OCI-LY1 (cell line): Measurements from ENCODE around the gene CUX1.

Experiments used
- H2AFZ ChIP-seq: fragments of 200-600 bp; sonication (generic), shearing (Covaris generic); 2 replicates; pipeline ENCODE4 v1.6.0; 2014; ENCODE audit warnings: antibody characterized with exemption, mild to moderate bottlenecking, low read length
- H3F3A ChIP-seq: fragments of 200-600 bp; sonication (generic), shearing (Covaris generic); 2 replicates; pipeline ENCODE4 v1.6.0; 2014; ENCODE audit warnings: mild to moderate bottlenecking, antibody characterized with exemption, low read length, moderate library complexity; ENCODE audit not compliant: insufficient read depth
- H3K27ac ChIP-seq: fragments of 200-600 bp; sonication (generic); 2 replicates; pipeline ENCODE4 v1.5.1; 2014; ENCODE audit warnings: low read length, mixed run types, mild to moderate bottlenecking, low read depth; ENCODE audit not compliant: poor library complexity, severe bottlenecking
- H3K27me3 ChIP-seq: fragments of 200-600 bp; sonication (generic); 2 replicates; pipeline ENCODE4 v1.6.0; 2014; ENCODE audit warnings: antibody characterized with exemption, mild to moderate bottlenecking, low read length, moderate library complexity; ENCODE audit not compliant: insufficient read depth
- H3K36me3 ChIP-seq: fragments of 200-600 bp; sonication (generic); 2 replicates; pipeline ENCODE4 v1.6.1; 2014; ENCODE audit warnings: mild to moderate bottlenecking, antibody characterized with exemption, low read length, moderate library complexity, mixed read lengths; ENCODE audit not compliant: insufficient read depth
- H3K4me1 ChIP-seq: fragments of 200-600 bp; sonication (generic); 2 replicates; pipeline ENCODE4 v1.5.1; 2014; ENCODE audit warnings: mild to moderate bottlenecking, low read length, moderate library complexity; ENCODE audit not compliant: insufficient read depth, severe bottlenecking
- H3K4me2 ChIP-seq: fragments of 200-600 bp; sonication (generic), shearing (Covaris generic); 2 replicates; pipeline ENCODE4 v1.6.1; 2014; ENCODE audit warnings: low read length
- H3K4me3 ChIP-seq: fragments of 200-600 bp; sonication (generic); 2 replicates; pipeline ENCODE4 v1.5.1; 2014; ENCODE audit warnings: low read length, low read depth, mild to moderate bottlenecking, mixed read lengths; ENCODE audit not compliant: poor library complexity, severe bottlenecking
- H3K79me2 ChIP-seq: fragments of 200-600 bp; shearing (Covaris generic); 2 replicates; pipeline ENCODE4 v1.6.1; 2016; ENCODE audit warnings: mixed run types, low read length, mixed read lengths; ENCODE audit not compliant: insufficient read depth
- H3K9ac ChIP-seq: fragments of 200-600 bp; sonication (generic), shearing (Covaris generic); 2 replicates; pipeline ENCODE4 v1.6.1; 2014; ENCODE audit warnings: mild to moderate bottlenecking, low read length, mixed read lengths
- H3K9me2 ChIP-seq: fragments of 200-600 bp; sonication (generic), shearing (Covaris generic); 2 replicates; pipeline ENCODE4 v1.6.1; 2014; ENCODE audit warnings: low read depth, mild to moderate bottlenecking, low read length, mixed read lengths
- H3K9me3 ChIP-seq: fragments of 200-600 bp; shearing (Covaris generic); 2 replicates; pipeline ENCODE4 v1.6.1; 2014; ENCODE audit warnings: low read length, mixed read lengths
- H4K20me1 ChIP-seq: fragments of 200-600 bp; sonication (generic), shearing (Covaris generic); 2 replicates; pipeline ENCODE4 v1.6.0; 2016; ENCODE audit warnings: mild to moderate bottlenecking, low read length; ENCODE audit not compliant: insufficient read depth
- CTCF ChIP-seq: fragments of 200-600 bp; sonication (generic), shearing (Covaris generic); IDR thresholded peaks from 2 replicates; pipeline ENCODE4 v1.5.1; 2017; ENCODE audit warnings: mild to moderate bottlenecking, antibody characterized with exemption, low read length, moderate library complexity, mixed read lengths
- EZH2 ChIP-seq: fragments of 200-600 bp; sonication (generic), shearing (Covaris generic); IDR thresholded peaks from 2 replicates; pipeline ENCODE4 v1.8.0; 2017; ENCODE audit warnings: borderline replicate concordance, mixed run types, mild to moderate bottlenecking, antibody characterized with exemption, low read length, moderate library complexity, mixed read lengths

The CUX1 gene

GRCh38 chr7:102115181-102115580 is 297.8 kb downstream of the CUX1 start:
- Histone ChIP-seq H4K20me1 (no peaks in the 10 kb centered on the region), H3K9me2 (no peaks in the 10 kb centered on the region), H3K4me2 (no peak overlapping the region), H3K27ac (no peak overlapping the region), H3F3A (no peaks in the 10 kb centered on the region), H3K36me3 (peaks cover 92% of the 10 kb centered on the region), H3K9ac (no peak overlapping the region), H3K27me3 (no peaks in the 10 kb centered on the region), H3K9me3 (no peaks in the 10 kb centered on the region), H3K79me2 (no peaks in the 10 kb centered on the region), H3K4me1 (no peaks in the 10 kb centered on the region), H2AFZ (no peak overlapping the region), H3K4me3 (no peak overlapping the region)
- TF ChIP-seq EZH2: no peak
- no peak for TF ChIP-seq CTCF

- Histone ChIP-seq H3K79me2 (no peaks in the 10 kb centered on the region), H3K36me3 (peaks cover 91% of the 10 kb centered on the region), H4K20me1 (no peaks in the 10 kb centered on the region), H3K4me2 (no peak overlapping the region), H3K4me1 (no peaks in the 10 kb centered on the region), H2AFZ (no peak overlapping the region), H3K9me3 (no peaks in the 10 kb centered on the region), H3K9me2 (no peaks in the 10 kb centered on the region), H3K4me3 (no peak overlapping the region), H3K27me3 (no peaks in the 10 kb centered on the region), H3F3A (no peaks in the 10 kb centered on the region), H3K27ac (no peak overlapping the region), H3K9ac (no peak overlapping the region)
- TF ChIP-seq CTCF (no peak), EZH2 (no peak)
Measured at GRCh38 chr7:102115931-102116330, 298.5 kb downstream of the CUX1 start.

GRCh38 chr7:102117743-102118142 is 300.3 kb downstream of the CUX1 start:
- Histone ChIP-seq H3K36me3 (peaks cover 93% of the 10 kb centered on the region), H2AFZ (no peak overlapping the region), H3K9ac (no peak overlapping the region), H3K9me3 (no peaks in the 10 kb centered on the region), H4K20me1 (no peaks in the 10 kb centered on the region), H3K79me2 (no peaks in the 10 kb centered on the region), H3K27ac (no peak overlapping the region), H3K27me3 (no peaks in the 10 kb centered on the region), H3K4me3 (no peak overlapping the region), H3K4me2 (no peak overlapping the region), H3F3A (no peaks in the 10 kb centered on the region), H3K9me2 (no peaks in the 10 kb centered on the region), H3K4me1 (peaks cover 9% of the 10 kb centered on the region)
- TF ChIP-seq EZH2 (no peak), CTCF (no peak)
